HepG2 (cell line): ENCODE data around the gene COMMD7. TPM values are rescaled to one million over a fixed set of nuclear protein-coding genes. Genes with fewer than 3 reads are reported as not detected.

Experiments
- DZIP1 ChIP-seq: sonication (generic); formaldehyde crosslinking; IDR thresholded peaks from 2 replicates; pipeline ENCODE4 v1.5.0; 2020; ENCODE audit warnings: mild to moderate bottlenecking, missing genetic modification reagents
- KDM5B ChIP-seq: sonication (generic); formaldehyde crosslinking; IDR thresholded peaks from 2 replicates; pipeline ENCODE4 v1.4.0; 2020; ENCODE audit warnings: missing genetic modification reagents, mild to moderate bottlenecking, borderline replicate concordance
- MEIS2 ChIP-seq: sonication (generic); formaldehyde crosslinking; IDR thresholded peaks from 2 replicates; pipeline ENCODE4 v1.9.0; 2021; ENCODE audit warnings: mild to moderate bottlenecking, missing genetic modification reagents
- MLXIP ChIP-seq: sonication (generic); formaldehyde crosslinking; IDR thresholded peaks from 2 replicates; pipeline ENCODE4 v1.9.0; 2021; ENCODE audit warnings: missing genetic modification reagents, borderline replicate concordance
- SAP130 ChIP-seq: IDR thresholded peaks from 2 replicates; pipeline ENCODE4 v1.6.1; 2016; ENCODE audit warnings: low read depth
- TFDP1 ChIP-seq: IDR thresholded peaks from 2 replicates; pipeline ENCODE4 v1.6.1; 2016; ENCODE audit warnings: missing compliant biosample characterization, missing genetic modification reagents, borderline replicate concordance
- ZBED4 ChIP-seq: sonication (generic); formaldehyde crosslinking; IDR thresholded peaks from 2 replicates; pipeline ENCODE4 v1.4.0; 2020; ENCODE audit warnings: missing genetic modification reagents, borderline replicate concordance
- ZBTB44 ChIP-seq: sonication (generic); formaldehyde crosslinking; IDR thresholded peaks from 2 replicates; pipeline ENCODE4 v1.4.0; 2020; ENCODE audit warnings: missing genetic modification reagents
- ZNF451 ChIP-seq: sonication (generic); formaldehyde crosslinking; IDR thresholded peaks from 2 replicates; pipeline ENCODE4 v1.5.0; 2020; ENCODE audit warnings: mild to moderate bottlenecking, missing genetic modification reagents
- ZNF703 ChIP-seq: sonication (generic); formaldehyde crosslinking; IDR thresholded peaks from 2 replicates; pipeline ENCODE4 v1.5.1; 2020; ENCODE audit warnings: missing genetic modification reagents, mild to moderate bottlenecking, moderate library complexity, borderline replicate concordance
- ZNF782 ChIP-seq: sonication (generic); formaldehyde crosslinking; IDR thresholded peaks from 2 replicates; pipeline ENCODE4 v1.4.0; 2020; ENCODE audit warnings: missing genetic modification reagents, mild to moderate bottlenecking, borderline replicate concordance
- ZNF784 ChIP-seq: sonication (generic); formaldehyde crosslinking; IDR thresholded peaks from 2 replicates; pipeline ENCODE4 v1.5.1; 2020; ENCODE audit warnings: missing genetic modification reagents, mild to moderate bottlenecking, borderline replicate concordance
- ZNF788 ChIP-seq: sonication (generic); formaldehyde crosslinking; IDR thresholded peaks from 2 replicates; pipeline ENCODE4 v1.5.0; 2020; ENCODE audit warnings: mild to moderate bottlenecking, missing genetic modification reagents, borderline replicate concordance
- polyA plus RNA-seq, 8 experiments: library from polyadenylated mRNA; depleted of rRNA in 3 of 8; stranded (reverse) in 7 of 8; unstranded in 1 of 8; fragments of >200 nt; fragmentation: Illumina TruSeq in 4 of 8; extraction: Trizol in 4 of 8; gene quantifications; 2 replicates each; pipeline versions ENCODE4 v1.2.1 to v1.2.3, GENCODE V29; 2011 to 2016; ENCODE audit warnings: low read depth in 4 of 8, missing spikeins in 1 of 8, mixed read lengths in 1 of 8; ENCODE audit not compliant: insufficient read depth in 1 of 8
- total RNA-seq, 5 experiments: library from RNA; depleted of rRNA; stranded (reverse); fragments of >200 nt; fragmentation: Illumina TruSeq; extraction: Trizol; gene quantifications; 2 replicates each; pipeline ENCODE4 v1.2.3, GENCODE V29; 2016; ENCODE audit warnings: low read depth in 1 of 5

Gene COMMD7
- total and polyA plus RNA-seq, 2 of the 13 experiments (the other 11 are each of a cell fraction or from before 2014, with no cell fraction given), result 42.1 to 53.3 TPM

- TF ChIP-seq TFDP1 (CRISPR knock-in tag) (peak; percentile 33), ZBED4 (CRISPR knock-in tag) (peak; percentile 61; the same call in 1 of the 2 replicates), MEIS2 (CRISPR knock-in tag) (peak; percentile 13; the same call in 1 of the 2 replicates), ZNF788 (CRISPR knock-in tag) (peak; percentile 61; the same call in 1 of the 2 replicates), SAP130 (CRISPR knock-in tag) (peak; percentile 47), ZBTB44 (no peak), ZNF451 (CRISPR knock-in tag) (no peak), MLXIP (no peak), KDM5B (peak; percentile 41), ZNF703 (CRISPR knock-in tag) (peak; percentile 77; the same call in 1 of the 2 replicates), ZNF782 (CRISPR knock-in tag) (no peak), DZIP1 (CRISPR knock-in tag) (peak; percentile 85; the same call in 1 of the 2 replicates), ZNF784 (CRISPR knock-in tag) (0 out of 2 replicates have a peak, but pooled peaks have one; percentile 42)
These were observed 20.1 kb upstream of the COMMD7 start (continued) for GRCh38 chr20:32763202-32764004.
